Measurements from ENCODE around the gene PLSCR5.

DNA sequence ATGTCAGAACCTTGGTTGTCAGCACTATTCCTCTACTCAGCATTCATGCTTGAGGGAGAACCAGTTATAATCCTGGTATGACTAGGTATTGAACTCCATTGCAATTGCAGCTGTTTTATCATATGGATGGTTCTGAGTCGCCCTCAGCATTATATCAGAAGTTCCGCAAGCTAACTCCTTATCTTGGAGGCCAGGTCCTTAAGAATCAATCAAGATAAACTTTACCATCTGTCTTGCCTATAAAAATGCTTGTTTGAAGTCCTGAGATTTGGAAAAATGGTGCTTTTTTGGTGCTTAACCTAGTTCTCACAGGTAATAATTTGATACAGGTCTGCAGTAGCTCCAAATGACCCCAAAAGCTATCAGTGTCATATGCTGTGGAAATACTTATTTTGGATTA is 44.5 kb downstream of the PLSCR5 start:
- TF ChIP-seq CTCF (IDR thresholded peaks at IDR 0.05) (no peak), POLR2A (IDR thresholded peaks at IDR 0.05) (no peak)

Measured in breast epithelium (tissue), 3 donors.